LoVo (cell line): ENCODE data around the gene FNTB.
A peak's percentile ranks its signal among the peaks of the same experiment; 100 is the strongest.

Experiments used
- DNase-seq: peaks from one replicate; pipeline ENCODE4 v3.0.0-alpha.2; 2016; ENCODE audit warnings: low spot score

FNTB gene, protein sequence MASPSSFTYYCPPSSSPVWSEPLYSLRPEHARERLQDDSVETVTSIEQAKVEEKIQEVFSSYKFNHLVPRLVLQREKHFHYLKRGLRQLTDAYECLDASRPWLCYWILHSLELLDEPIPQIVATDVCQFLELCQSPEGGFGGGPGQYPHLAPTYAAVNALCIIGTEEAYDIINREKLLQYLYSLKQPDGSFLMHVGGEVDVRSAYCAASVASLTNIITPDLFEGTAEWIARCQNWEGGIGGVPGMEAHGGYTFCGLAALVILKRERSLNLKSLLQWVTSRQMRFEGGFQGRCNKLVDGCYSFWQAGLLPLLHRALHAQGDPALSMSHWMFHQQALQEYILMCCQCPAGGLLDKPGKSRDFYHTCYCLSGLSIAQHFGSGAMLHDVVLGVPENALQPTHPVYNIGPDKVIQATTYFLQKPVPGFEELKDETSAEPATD

DNA sequence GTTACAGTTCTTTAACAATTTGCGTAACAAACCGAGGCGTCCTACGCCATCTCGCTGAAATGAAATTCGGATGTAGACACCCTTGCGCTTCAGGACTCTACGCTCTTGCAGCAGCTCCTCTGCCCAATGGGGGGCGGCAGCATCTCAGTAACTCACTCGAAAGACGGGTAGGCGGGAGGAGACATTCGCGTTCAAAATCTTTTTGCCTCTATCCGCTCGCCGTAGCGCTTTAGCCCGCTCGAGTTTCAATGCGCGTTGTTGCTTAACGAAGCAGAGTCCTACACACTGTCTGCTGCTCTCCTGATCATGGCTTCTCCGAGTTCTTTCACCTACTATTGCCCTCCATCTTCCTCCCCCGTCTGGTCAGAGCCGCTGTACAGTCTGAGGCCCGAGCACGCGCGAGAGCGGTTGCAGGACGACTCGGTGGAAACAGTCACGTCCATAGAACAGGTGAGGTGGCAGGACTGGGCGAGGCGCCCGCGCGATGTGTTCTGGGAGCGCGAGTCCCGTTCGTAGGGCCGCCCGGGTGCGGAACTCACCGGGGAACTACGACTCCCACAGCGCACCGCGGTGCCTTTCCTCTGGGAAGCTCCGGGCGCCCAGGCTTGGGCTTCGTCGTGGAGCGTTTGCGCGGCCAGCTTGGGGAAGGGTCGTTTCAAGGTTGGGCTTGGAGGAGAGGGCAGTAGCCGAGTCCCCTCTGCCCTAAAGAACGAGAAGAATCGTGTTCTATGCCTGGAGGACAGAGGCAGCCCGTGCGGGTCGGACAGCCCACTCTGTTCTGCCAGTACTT is at the start of gene FNTB:
FNTB (plus strand) TSS at position 248 of the 790 bp plus-strand sequence; CDS start at position 307, 59 bp downstream.
- peak; percentile 96 for DNase-seq

DNA sequence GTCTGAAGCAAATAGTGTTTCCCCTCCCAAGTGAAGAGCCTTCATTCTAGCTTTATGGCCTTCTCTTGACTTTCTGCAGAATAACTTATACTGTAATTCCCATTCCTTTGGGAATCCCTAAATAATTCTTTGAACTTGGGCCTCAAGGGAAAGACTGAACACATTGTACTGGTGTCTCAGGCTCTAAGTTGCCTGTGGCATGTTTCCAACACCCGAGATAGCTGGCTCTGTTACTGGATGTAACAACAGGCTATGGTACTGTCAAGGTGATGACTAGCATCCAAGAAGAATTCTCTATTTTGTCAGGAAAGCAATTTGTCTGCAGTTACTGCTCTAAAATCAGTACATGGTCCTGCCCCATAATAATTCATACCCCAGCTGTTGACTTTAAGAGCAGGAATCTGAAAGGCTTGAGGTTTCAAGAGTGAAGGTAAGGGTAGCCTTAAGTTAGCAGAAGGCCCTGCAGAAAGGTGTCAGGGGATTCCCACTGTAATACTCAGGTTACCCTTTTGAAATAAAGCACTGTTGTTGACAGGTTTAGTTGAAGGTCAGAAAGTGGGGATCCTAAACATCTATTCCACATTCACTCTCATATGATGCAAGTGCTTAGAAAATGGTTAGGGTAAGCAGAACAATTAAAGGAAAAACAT is 49.4 kb upstream of the FNTB start:
- no peak for DNase-seq

DNA sequence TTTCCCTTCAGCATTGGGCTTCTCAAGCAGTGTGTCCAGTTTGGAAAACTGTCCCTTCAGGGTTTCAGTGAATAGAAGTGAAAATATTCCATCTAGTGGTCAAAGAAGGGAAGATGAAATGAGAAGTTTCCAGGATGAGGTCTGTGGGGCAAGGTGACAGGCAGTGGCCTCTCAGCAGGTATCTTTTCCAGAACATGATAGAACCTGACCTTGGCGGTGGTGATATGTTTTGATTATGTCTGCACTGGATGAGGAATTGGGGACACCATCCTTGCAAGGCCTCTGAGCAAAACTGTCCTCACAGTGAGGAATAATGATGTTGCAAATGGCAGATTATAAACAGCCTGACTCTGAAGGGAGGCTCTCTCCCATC is 48.9 kb upstream of the FNTB start:
- DNase-seq = no peak

- no peak for DNase-seq
Measured at GRCh38 chr14:64938972-64939816, 47.5 kb upstream of the FNTB start.

- no peak for DNase-seq
Measured at GRCh38 chr14:64939817-64940190, 46.9 kb upstream of the FNTB start.

- DNase-seq = no peak
Measured at GRCh38 chr14:64940336-64940910, 46.3 kb upstream of the FNTB start.

DNA sequence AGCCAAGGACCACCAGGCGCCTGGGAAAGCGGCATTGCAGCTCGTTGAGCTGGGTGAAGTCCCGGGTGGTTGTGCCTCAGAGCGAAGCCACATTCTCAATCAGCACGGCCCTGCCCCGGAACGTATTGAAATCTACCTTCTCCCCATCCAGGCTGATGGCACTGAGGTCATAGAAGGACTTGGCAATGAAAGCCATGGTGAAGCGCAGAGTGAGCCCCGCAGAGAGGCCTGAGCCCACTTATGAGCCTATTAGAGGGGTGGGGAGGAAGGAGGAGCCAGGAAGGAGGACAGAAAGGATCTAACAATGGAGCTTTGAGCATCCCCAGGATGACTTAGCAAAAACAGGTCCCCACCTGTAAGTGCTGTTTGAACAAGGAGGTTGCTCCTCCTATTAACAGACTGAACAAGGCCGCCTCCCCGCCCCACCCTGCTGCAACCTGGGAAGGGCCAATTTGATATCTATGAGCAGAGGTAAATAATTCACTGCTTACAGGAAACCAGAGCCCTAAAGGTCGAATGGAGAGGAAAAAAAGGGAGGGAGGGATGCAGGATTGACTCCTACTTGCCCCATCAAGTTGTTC is 44.1 kb upstream of the FNTB start, which contains the start of gene GPX2:
GPX2 (minus strand) TSS at position 215 of the 581 bp plus-strand sequence; CDS start at position 196, 19 bp downstream.
- peak; percentile 84 for DNase-seq

- no peak for DNase-seq
Measured at GRCh38 chr14:64943556-64943955, 43.1 kb upstream of the FNTB start.

DNA sequence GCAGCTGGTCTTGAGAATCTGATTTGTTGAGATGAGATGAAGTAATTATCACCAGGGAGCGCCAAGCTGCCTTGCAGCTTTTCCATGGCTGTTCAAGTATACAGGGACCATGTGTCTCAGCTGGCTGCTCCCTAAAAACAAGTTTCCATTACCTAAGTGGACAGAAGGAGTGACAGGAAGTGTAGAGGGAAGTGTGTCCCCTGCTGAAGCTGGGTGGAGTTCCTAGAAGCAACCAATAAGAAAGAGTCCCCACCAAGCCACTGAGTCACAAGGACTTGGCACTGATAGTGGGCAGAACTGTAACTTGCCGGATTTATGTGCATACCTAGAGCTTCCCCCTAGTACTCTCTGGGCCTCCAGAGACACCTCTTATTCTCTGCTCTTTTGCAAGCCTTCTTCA is 42.7 kb upstream of the FNTB start:
- DNase-seq = peak; percentile 23

DNA sequence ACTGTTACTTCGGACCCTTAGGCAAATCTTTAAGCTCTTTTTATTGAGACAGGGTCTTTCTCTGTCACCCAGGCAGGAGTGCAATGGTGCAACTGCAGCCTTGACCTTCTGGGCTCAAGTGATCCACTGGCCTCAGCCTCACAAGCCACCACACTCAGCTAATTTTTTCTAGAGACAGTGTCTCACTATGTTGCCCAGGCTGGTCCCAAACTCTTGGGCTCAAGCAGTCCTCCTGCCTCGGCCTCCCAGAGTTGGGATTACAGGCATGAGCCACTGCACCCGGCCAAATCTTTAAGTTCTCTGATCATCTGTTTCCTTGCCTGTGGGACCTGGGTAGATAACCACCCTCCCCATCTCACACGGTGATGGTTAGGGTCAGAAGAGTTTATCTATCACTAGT is 41.8 kb upstream of the FNTB start:
- DNase-seq = no peak

DNA sequence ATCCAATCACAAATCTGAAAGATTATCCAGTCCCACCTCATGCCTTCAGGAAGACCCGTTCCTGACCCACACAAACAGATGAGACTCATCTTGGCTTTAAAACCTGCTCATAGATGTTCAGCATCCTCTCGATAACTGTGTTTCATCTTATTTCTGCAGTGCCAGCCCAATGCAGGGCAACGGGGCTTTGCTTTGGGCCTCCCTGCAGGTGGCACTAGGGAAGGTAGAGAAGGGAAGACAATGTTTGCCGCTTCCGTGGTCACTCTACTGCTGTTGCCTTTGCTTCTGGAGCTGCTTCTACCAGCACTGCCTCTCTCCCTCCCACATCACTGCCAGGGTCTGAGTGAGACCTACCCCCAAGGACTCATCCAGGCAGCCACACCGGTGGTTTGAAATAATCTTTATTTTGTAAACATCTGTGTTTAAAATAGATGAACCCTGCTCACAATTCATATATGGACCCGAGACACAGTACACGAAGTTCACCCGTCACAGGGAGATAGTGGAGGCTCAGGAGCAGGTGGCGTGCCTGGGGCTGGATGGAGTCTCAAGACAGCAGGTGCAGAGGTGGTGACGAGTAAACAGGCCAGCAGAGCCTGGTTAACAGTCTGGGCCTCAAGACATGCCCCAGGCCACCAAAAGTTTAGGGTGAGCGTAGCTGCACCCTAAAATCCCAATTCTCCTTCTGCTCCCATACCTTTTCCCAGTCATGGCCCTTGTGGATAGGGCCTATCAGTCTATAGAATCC is 41.1 kb upstream of the FNTB start:
- DNase-seq = no peak

GRCh38 chr14:64946310-64947045 is 40.2 kb upstream of the FNTB start:
- no peak for DNase-seq

DNA sequence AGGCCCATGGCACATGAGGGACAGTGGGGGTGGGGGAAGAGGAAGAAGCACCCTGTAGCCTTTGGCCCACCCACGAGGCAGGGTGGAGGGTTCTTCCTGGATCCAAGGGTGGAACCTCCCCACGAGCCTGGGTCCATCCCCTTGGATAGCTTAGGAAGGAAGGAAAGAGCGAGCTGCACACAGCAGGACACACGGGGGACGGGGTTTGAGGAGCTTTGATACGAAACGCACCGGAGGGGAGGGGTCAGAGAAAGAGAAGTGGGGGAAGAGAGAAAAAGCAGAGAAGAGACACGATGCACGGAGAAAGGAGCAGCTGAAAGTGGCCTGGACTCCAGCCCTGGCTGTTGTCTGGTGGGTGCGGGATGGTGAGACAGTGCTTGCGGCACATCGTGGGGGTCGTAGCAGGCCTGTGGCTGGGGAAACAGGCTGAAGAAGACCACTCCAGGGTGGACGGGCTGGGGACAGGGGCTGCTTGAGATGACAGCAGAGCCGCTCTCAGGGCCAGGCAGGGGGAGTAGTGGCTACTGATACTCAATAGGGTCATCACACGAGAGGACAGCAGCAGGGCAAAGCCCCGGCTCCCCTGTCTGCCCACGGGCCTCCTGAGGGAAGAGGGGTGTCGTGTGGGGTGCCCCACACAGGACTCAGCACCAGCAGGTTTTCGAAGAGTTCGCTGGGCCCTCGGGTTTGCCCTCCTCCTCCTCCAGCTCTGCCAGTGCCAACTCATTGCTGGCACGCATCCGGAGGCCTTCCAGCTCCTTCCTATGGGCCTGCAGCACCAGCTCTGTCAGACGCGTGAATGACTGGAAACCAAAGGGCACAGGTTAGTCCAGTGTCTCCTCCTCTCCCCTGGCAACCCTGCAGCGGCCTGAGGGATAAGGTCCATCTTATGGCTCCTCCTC is 38.7 kb upstream of the FNTB start:
- DNase-seq = no peak

DNA sequence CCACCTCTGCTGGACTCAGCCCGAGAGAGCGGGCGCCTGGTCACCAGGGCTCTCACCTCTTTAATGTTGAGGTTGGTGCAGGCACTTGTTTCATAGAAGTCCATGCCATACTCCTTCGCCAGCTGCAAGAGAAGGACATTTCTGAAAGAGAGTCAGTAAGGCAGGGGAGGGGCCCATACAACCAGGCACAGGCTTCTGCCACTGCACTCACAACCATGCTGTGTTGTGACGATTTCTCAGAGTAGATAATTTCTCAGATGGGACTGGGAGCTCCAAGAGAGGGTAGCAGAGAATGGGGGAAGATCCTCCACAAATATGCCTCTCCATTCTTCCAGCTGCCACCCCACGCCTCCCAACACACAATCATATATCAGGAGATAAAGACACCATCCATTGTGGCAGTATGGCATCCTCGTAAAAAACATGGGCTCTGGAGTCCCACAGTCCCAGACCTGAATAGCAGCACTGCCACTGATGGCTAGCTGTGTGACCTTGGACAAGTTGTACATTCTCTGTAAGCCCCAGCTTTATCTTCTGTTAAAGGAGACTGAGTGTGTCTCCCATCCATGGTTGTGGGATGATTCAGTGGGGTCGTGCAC is 38.0 kb upstream of the FNTB start:
- DNase-seq = no peak

- no peak for DNase-seq
Measured at GRCh38 chr14:64950889-64951288, 35.8 kb upstream of the FNTB start.

- no peak for DNase-seq
Measured at GRCh38 chr14:64951291-64951690, 35.4 kb upstream of the FNTB start.

DNA sequence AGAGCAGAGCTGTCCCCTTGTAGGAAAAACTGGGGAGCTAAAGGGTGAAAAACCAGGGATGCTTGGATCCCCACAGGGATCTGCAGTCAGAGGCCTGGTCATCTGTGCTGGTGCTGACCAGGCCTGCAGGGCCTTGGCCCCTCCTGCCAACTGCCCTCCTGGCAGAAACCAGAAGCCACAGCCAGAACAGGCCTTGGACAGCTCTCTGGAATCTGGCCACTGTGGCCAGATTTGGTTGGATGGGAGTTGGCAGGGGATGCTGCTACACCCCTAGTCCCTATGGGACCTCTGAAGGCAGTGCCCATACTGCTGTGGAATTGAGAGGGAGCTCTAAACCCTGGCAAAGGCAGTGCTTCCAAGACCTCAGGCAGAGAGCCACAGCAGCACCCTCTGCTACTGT is 35.0 kb upstream of the FNTB start:
- no peak for DNase-seq
